Astrocyte of the spinal cord (primary cell): ENCODE results near the gene BTBD9.

Source experiments
- DNase-seq: peaks from one replicate; pipeline ENCODE4 v3.0.0; 2011; ENCODE audit warnings: low read depth, low spot score
- H3K4me3 ChIP-seq: 2 replicates; pipeline ENCODE4 v1.5.1; 2011; ENCODE audit warnings: low read depth, mild to moderate bottlenecking, low read length, moderate library complexity
- in situ Hi-C: cut with HindIII; loops from 2 replicates; pipeline ENCODE4 v1.10.0; 2017; ENCODE audit warnings: low sequenced_read_pairs
- TF ChIP-seq, protein P1 (sequence below): IDR thresholded peaks from 2 replicates; pipeline ENCODE4 v1.5.1; 2012; ENCODE audit warnings: low read depth, mild to moderate bottlenecking, low read length, inconsistent platforms

The BTBD9 gene

DNA sequence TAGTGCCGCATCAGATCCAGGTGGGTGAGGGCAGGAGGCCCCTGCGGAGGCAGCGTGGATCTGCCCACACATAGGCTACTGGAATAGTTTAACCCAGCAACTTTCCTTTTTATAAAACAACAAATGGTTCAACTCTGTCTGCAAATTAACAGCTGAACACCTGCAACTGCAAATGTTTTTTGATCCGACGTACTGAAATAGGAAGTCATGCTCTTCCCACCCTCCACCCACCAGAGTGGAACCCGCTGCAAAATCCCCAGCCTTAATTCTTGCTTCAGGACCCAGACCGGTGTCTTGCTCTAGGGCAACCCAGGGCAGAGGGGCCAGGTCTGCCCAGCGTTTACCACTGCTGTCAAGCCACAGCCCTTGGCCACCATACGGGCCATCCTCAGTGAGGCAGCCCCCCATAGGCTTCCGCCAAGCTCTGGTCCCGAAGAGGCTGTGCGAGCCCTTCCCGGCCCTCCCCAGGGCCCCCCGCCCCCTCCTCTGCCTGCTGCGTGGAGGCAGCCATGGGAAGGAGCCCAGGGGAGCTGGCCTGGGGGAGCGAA, 485.9 kb downstream of the BTBD9 start:
- no peak for DNase-seq
- TF ChIP-seq, protein P1, sequence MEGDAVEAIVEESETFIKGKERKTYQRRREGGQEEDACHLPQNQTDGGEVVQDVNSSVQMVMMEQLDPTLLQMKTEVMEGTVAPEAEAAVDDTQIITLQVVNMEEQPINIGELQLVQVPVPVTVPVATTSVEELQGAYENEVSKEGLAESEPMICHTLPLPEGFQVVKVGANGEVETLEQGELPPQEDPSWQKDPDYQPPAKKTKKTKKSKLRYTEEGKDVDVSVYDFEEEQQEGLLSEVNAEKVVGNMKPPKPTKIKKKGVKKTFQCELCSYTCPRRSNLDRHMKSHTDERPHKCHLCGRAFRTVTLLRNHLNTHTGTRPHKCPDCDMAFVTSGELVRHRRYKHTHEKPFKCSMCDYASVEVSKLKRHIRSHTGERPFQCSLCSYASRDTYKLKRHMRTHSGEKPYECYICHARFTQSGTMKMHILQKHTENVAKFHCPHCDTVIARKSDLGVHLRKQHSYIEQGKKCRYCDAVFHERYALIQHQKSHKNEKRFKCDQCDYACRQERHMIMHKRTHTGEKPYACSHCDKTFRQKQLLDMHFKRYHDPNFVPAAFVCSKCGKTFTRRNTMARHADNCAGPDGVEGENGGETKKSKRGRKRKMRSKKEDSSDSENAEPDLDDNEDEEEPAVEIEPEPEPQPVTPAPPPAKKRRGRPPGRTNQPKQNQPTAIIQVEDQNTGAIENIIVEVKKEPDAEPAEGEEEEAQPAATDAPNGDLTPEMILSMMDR, result no peak
- in situ Hi-C loops, result no loop called here
- no peak overlapping the region for H3K4me3 ChIP-seq

DNA sequence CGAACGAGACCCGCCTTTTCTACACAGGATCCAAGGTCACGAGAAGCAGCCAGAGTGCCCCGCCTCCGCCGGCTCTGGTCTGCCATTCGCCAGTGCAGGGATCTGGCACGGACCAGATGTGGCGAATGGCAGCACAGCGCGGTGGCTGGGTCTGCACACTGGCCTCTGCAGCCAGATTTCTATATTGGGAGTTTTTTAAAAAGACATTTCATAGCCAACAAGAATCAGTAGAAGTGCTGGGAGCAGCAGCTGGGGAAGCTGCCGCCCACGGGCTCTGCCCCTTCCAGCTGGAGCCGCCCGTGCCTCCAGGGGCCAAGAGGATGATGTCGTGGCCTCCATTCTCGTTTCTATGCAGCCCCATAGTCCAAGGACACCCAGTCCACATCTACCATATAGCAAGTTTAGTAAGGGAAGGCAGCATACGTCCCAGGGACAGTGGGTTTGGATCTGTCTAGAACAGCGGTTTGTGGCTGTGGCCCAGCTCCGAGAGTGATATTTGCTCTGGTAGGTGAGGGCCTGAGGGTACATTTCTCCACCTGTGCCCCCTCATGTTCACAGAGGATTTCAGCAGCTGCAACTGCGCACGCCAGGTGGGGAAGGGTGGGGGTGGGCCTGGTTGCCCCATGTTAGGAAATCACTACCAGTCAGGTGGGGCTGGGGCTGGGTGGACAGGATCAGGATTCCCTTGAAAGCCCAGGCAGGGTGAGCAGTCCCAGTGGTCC, 486.5 kb downstream of the BTBD9 start:
- DNase-seq, result no peak
- in situ Hi-C loops, result no loop called here
- TF ChIP-seq, protein P1, result no peak
- H3K4me3 ChIP-seq, result no peak overlapping the region

DNA sequence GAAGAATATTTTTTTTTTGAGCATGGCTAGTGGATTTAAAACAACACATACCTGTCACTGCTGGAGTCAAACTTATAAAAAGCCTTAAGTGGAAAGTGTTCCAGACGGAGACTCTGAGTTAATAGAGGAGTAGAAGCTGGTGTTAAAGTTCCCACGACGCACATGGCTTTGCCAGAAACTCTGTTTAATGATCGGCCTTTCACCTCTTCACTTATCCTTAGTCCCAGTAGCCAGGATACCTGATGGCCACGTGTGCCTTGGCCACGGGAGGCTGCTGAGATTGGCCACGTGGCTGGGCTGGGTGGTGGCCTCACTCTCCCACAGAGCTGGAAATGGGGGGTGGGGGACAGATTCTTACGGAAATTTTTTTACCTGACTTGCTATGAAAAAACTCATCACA, 487.1 kb downstream of the BTBD9 start:
- TF ChIP-seq, protein P1, result no peak
- in situ Hi-C loops, result no loop called here
- DNase-seq, result no peak
- no peak overlapping the region for H3K4me3 ChIP-seq

DNA sequence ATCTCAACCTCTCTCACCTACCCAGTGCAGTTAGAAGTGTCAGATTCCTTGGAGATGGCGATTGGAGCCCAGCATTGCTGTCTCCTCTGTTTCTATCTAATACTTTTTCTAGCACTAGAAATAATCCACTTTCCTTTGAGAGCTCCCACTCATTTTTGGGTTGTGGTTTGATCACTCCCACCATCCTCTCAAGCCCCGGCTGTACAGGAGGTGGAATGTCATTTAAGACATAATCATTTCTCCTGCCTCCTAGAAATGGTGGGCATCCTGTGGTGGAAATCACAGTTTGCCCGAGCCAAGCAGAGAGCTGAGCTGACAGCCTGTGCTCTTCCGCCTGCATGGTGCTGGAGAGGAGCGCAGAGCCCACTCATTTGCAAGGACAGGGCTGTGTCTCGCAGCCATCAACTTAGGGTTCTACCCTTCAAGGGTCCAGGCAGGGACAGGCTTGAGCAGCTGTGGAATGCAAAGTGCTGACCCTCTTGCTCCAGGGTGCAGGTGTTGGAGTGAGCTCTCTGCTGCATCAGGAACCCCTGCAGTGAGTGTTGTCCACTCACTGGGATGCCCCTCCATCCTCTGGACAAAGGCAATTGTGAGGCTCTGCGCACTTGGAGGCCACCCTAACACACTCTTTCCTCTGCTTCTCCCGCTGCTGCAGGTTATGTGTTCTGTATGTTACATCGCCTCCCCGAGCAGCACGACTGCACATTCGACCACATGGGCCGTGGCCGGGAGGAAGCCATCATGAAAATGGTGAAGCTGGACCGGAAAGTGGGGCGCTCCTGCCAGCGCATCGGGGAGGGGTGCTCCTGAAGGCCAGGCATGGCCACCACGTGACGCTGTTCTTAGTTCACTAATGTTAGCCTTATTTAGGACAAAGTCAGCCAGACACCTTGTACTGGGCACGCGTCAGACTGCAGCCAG, 487.9 kb downstream of the BTBD9 start:
- TF ChIP-seq, protein P1, result no peak
- no peak overlapping the region for H3K4me3 ChIP-seq
- in situ Hi-C loops, result no loop called here
- no peak for DNase-seq

DNA sequence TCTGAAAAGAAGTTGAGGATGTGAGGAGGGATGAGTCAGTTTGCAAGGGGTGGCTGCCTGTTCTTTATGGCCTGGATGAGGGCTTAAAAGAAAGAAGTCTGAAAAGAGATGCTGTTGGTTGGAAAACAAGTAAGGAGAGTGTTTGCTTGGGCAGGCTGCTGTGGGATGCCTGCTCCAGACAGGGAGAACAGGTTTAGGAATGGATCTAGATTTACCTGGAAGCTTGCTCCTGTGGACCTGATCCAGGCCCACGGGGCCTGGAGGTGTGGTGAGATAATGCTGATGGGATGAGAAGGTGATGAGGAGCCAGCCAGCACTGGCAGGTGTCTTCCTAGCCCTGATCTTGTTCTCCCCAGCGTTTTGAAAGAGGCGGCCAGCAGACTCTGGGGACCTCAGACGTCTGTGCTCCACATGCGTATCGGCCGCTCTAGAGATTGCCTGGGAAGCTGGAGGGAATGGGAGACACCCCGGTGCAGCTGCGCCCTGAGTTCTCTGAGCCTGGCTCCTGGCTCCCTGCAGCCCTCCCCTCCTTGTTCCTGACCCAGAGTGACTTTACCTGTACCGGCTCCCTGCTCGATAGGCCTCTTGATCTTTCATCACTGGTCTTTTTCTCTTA, 488.9 kb downstream of the BTBD9 start:
- DNase-seq, result no peak
- in situ Hi-C loops, result no loop called here
- TF ChIP-seq, protein P1, result no peak
- no peak overlapping the region for H3K4me3 ChIP-seq

DNA sequence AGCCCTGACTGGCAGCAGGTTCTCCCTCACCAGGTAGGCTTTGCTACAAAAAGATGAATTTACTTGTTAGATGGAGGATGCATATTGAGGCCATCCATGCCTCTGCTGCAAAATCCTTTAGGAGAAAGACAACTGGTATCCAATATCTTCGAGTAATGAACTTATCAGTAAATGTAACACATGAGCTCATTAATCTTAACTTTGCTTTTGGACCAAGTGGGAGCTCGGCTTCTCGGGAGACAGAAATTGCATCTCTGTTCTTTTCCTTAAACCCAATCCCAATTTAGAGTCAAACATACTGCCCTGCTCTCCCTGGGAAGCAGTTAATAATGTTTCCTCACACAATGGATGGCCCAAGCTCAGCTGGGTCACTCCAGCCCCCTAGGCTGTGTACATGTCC, 489.7 kb downstream of the BTBD9 start:
- no peak for DNase-seq
- no peak overlapping the region for H3K4me3 ChIP-seq
- in situ Hi-C loops, result no loop called here
- TF ChIP-seq, protein P1, result no peak
